ENCODE results near the gene INPP5A.
"Not testable (repeated sequence)": the region's sequence is repeated elsewhere in the genome, so short reads cannot be mapped to it uniquely, and the experiment has no call there.

Gene INPP5A

DNA sequence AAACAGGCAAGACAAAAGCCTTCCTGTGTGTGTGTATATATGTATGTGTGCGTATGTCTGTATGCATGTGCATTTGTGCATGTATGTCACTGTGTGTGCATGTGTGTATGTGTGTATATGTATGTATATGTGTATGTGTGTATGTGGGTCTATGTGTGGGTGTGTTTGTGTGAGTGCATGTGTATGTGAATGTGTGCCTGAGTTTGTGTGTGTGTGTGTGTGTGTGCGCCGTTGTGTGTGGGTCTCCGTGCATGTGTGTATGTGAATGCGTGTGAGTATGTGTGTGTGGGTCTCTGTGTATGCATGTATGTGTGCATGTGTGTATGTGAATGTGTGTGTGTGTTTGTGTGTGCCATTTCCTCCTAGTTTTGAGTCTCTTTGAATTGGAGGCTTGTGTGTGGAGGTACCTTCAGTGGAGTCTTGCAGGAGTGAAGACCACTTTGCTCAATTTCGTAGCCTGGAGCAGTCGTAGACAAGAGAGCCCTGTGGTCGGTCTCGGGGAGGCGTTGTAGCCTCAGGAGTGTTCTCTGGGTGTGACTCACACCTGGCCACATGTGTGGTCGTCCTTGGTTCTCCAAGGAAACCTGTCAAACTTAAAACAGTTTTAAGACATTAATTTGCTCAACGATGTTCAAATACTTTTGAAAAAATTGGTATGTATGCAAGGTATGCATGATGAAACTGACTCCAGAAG is 28.1 kb downstream of the INPP5A start:
- DNase-seq: no peak

DNA sequence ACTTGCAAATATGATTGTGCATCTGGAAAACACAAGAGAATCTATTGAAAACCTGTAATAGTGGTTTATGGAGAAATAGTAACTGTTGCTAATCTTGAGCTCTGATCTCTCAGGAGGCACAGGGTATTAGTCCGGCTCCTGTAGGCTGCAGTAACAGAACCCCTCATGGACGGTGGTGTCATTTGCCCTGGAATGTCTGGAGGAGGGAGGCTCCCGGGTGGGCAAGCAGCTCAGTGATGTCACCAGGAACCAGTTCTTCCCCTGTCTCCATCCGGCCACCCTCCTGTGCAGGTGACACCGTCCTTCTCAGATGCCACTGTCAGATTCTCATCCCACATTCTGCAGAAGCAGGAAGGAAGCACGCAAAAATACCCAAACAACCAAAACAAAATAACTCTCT is 29.3 kb downstream of the INPP5A start:
- no peak for DNase-seq

DNA sequence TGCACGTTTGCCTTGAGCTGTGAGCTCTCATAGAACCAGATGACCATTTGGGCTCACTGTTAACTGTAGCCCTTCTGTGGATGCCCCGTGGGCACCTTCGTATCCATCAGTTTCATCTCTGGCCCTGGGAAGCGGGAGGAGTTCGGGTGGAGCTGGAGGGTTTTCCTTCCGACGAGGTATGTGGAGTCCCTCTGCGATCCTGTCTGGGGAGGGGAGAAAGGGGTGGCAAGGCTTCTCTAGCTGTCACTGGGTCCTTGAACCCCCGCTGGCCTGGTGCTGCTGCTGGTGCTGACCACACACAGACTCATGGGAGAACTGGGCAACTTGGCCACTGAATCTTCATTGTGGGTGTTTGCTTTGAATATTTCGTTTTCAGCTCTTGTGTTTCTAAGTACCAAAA is 32.7 kb downstream of the INPP5A start:
- DNase-seq: no peak

DNA sequence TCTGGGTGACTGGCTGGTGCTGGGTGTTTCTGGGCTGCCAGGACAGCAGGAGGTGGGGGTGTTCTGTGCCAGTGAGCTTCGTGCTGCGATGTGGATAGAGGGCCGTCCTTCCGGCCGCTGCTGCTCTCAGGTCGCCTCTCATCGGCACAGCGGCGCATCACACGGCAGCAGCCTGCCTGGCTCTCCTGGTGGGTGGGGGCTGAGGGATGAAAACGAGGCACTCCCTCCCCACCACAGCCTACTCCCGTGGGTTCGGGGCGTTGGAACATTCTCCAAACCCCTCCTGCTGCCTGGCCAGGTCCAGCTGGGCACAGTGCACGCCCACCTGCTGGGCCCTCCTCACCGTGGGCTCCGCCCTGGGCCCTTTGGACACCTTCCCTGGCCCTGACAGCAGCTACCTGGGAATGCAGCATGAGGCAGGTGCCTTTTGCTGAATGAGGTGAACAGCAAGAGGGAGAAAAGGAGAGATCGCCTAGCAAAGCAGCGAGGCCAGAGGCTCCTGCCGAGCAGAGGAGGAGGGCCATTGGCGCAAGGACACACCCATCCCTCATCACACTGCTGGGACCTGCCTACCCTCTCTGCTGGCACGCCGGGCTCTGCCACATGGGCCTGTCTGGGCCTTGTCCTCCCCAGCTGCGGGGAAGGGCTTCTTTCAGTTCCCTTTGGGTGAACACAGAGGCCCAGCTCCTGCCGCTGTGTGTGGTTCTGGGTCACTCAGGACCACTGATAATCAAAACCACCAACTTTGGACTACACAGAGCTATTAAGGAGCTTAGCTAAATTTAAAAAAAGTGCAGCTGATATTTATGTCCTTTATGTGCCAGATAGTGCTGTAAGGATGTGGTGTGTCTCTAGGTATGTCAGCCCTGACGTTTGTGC is 33.4 kb downstream of the INPP5A start:
- peak; percentile 17 for DNase-seq

DNA sequence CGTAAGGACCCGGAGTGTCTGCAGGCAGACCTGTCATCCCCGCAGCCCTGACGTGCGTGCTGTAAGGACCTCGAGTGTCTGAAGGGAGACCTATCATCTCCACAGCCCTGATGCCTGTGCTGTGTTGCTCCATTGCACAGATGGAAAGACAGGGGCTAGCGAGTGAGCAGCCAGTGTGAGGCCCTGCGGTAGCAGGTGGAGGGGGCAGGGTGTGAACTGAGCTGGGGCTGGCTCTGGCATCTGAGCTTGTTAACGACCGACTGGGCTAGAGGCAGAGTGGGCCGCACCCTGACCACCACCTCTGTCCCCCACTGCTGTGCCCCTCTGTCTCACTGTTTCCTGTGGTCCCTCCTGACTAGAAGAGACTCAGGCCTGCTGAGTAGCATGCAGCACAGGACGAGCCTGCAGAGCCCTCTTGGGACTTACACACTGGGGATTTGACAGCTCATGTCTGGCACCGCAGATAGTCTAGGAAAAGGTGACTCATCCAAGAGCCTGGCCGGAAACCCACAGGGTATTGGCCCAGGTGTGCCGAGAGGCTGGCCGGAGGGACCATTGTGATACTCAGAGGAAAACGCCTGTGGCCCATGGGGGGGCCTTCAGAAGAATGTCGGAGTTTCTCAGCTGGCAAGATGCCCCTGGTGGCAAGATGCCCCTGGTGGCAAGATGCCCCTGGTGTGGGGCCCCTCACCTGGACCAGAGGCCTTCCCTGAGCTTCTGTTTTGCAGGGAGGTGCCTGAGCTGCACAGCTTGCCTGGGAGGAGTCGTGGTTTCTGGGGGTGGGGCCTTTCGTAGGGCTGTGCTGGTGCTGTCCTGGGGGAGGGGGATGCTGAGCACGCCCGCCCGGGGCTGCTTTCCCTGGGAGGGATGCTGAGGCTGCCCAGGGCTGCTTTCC is 34.3 kb downstream of the INPP5A start:
- peak; percentile 75 for DNase-seq

DNA sequence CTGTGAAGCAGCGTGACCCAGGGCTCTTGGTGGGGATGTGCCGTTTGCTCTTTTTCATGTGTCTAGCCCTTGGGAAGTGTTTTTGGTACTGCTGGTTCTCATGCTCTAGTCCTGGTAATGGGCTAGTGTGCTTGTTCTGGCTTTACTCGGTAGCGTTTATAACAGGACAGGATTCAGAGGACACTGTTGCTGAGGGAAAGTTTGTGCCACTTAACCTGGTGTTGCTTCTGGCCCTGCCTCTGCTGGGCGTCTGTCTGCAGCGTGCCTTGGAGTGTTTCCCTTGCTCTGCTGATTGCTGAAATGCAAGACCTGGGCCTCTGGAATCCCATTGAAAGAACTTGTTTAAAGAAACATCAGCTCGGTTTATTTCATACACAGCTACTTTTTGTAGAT is 35.0 kb downstream of the INPP5A start:
- no peak for DNase-seq

DNA sequence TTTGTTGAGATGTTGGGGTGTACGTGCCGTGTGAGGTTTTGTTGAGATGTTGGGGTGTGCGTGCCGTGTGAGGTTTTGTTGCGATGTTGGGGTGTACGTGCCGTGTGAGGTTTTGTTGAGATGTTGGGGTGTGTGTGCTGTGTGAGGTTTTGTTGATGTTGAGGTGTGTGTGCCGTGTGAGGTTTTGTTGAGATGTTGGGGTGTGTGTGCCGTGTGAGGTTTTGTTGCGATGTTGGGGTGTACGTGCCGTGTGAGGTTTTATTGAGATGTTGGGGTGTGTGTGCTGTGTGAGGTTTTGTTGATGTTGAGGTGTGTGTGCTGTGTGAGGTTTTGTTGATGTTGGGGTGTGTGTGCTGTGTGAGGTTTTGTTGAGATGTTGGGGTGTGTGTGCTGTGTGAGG is 35.4 kb downstream of the INPP5A start:
- DNase-seq: not testable (repeated sequence)

DNA sequence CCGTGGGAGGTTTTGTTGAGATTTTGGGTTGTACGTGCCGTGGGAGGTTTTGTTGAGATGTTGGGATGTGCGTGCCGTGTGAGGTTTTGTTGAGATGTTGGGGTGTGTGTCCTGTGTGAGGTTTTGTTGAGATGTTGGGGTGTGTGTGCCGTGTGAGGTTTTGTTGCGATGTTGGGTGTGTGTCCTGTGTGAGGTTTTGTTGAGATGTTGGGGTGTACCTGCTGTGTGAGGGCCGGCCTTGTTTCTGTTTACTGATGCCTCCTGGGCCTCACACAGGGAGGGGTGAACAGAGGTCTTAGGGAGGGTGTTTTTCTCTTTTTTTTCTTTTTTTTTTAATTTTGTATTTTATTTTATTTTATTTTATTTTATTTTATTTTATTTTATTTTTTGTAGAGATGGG is 36.7 kb downstream of the INPP5A start:
- no peak for DNase-seq

DNA sequence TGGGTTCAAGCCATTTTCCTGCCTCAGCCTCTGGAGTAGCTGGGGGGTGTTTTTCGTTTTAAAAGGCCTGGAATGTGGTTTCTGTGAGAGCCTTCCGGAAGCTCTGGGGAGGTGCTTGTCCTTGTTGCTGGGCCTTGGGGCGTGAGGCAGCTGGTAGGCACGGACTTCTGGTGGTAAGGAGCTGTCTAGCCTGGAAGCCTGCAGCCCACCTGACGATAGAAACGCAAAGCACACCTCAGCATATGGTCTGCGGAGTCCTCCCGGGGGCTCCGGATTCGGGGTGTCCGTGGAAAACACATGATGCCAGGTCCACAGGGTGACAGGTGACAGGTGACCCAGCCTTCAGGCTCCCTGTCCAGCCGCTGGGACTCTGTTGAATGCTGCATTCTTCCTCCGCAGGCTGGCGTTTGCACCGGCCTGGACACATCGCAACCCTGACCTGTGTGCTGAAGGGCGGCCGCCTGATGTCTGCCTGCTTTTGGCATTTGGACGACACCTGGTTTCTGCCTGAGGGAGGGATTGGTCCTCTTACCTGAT is 37.3 kb downstream of the INPP5A start:
- DNase-seq: no peak

DNA sequence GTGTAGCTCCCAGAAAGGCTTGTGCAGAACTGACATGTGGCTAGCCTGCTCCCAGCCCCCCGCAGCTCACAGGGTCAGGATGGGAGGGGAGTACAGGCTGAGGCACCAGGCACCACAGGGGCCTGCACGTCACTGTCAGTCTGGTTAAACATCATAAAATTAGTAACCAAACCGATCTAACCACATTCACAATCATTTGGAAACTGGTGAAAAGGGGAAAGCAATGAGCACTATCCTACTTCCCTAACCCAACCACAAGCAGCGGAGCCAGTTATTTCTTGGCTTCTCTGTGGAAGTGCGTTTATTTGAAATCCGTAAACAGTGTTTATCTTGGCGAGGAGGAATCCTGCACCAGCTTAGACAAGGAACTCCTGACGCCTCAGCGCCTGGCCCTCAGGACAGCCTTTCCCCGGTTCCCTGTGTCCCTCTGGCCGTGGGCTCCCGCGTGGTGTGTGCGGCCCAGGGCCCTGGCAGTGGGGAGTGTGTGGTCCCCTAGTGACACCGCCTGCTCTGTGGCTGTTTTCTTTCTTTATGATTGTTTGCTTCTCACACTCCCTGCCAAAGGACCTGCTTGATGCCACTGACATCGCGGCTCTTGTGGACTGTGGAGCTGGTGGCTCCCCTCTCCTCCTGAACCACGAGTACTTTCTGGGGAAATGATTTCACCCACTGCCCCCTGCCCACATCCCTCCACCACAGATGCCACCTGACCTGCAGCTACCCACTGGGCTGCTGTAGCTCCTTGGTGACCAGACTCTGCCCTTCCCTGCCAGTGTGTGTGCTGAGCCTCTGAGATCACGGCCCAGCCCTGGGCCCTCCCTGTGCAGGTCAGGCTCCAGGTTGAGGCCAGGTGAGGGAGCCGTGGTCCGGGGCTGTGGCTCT is 38.0 kb downstream of the INPP5A start:
- DNase-seq: peak; percentile 42

DNA sequence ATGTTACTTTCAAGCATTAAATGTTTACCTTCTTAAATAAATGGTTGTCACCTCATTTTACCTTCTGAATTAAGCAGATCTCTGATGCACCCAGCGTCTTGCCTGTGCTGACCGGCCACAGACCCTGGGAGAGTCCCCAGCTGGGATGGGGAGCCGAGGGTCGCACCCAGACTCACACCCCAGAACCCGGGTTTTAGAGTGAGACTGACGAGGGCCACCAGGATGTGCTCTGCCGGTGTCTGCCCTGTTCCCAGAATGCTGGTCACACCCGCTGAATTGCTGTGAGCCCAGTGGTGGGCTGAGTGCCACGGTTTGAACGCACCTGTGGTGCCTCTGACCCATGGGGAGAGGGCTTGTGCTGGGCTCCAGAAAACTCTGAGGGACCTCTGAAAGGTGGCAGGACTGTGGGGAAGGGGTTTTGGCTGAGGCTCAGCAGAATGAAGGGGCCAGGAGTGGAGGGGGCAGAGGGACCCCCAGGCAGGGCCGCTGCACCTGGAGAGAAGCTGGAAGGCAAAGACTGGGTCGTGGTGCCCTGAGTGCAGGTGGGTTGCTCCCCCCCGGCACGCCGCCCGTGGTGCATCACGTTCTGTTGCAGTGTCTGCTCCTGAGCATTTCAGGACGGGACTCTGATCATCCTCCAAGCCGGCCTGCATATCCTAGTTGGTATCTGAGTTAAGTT is 39.2 kb downstream of the INPP5A start:
- no peak for DNase-seq

DNA sequence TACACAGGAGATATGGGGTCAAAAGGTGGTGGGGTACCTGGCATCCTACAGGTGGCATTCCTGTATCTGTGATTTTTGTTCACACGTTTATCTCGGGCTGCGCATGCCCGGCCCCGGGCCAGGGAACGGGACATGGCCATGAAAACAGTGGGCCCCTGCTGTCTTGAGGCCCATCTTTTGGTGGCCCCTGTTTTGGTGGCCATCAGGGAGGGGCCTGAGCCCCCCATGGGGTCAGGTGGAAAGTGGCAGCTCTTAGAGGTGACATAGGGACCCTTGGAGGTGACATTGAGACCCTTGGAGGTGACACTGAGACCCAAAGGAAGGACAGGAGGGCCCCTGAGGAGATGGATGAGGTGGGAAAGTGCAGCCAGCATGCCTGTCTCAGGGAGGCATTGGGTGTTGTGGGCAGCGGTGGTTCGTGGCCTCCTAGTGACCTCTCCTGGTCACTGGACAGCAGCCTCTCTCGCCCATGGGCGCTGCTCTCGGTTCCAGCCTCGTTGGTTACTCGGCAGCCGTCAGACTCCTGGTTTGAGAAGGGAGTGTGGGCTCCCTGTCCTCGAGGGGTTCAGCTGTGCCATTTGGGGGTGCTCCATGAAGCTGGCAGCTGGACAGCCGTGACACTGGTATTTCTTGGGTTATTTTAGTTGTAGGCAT is 39.9 kb downstream of the INPP5A start:
- DNase-seq: no peak

DNA sequence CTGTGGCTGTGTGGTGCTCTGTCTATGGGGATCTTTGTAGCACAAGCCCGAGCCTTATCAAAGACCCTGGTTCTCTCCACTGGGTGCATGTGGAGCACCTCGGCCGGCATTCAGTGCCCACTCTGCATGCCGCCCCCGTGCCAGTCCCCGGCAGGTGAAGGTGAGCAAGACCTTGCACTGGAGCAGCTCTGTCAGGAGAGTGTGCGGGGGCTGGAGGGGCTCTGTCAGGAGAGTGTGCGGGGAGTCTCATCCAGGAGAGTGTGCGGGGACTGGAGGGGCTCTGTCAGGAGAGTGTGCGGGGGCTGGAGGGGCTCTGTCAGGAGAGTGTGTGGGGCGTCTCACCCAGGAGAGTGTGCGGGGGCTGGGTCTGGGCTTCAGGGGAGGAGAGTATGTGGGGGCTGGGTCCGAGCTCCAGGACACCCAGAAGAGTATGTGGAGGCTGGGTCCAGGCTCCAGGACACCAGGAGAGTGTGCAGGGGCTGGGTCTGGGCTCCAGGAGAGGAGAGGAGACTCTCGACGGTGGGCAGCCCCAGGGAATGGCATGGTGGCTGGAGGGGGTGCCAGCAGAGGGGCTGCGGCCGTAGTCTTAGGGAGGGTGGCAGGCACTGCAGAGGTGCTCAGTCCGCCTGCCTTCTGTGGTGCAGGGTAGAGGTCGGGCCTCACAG is 40.8 kb downstream of the INPP5A start:
- no peak for DNase-seq

DNA sequence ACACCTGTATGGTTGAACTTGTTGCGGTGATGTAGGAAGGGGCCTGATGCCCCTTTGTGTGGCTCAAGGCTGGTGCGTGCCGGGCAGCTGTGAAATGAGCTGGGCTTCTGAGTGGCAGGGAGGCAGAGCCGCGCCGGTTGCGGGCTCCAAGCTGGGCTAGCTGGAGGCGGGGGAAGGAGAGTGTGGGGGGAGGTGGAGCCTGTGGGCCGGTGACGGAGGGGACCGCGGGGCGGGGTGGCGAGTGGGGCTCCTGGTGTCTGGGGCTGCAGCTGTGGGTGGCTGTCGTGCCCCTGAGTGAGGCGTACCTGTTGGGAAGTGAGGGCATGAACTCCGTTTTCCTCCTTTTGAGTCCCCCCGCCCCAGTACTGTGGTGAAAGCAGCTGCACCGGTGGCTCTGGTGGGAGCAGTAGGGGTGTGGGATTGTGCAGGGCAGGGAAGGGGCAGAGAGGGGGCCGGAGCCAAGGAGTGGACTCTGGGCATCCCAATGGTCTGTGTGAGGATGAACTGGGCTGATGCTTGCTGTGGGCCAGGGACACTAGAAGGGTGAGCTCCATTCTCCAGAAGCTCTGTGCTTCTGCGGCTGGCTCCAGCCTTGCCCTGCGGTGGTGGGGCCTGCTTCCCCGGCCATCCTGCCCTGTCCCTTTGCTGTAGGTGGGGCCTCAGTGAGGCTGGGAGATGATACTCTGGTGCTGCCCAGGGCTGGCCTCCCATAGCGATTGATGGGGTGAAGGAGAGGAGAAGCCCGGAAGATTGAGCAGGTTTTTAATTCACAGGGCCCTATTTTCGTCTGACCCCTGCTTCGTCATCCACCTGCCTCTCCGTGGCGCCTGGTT is 41.7 kb downstream of the INPP5A start:
- no peak for DNase-seq

DNA sequence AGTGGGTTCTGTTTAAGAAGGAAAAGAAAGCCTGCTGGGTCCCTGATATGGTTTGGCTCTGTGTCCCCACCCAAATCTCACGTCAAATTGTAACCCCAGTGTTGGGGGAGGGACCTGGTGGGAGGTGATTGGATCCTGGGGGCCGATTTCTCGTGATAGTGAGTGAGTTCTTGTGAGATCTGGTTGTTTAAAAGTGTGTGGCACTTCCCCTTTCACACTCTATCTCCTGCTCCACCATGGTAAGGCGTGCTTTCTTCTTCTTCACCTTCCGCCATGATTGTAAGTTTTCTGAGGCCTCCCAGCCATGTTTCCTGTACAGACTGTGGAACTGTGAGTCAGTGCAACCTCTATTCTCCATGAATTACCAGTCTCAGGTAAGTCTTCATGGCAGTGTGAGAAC is 42.6 kb downstream of the INPP5A start:
- peak; percentile 29 for DNase-seq

DNA sequence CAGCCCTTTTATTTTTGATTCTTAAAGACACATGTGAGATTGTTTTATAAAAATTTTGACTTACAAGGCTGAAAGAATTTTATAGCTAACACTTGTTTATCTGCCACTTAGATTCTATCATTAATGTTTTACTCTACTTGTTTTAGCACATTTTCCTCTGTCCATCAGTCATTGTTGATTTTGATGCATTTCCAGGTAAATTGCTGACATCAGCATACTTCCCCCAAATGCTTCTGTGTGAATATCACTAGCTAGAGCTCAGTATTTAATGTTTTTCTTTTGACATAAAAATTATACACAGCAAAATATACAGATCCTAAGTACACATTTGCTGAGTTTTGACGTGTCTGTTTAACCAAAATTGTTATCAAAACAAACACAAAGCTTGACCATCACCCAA is 43.0 kb downstream of the INPP5A start:
- DNase-seq: no peak

DNA sequence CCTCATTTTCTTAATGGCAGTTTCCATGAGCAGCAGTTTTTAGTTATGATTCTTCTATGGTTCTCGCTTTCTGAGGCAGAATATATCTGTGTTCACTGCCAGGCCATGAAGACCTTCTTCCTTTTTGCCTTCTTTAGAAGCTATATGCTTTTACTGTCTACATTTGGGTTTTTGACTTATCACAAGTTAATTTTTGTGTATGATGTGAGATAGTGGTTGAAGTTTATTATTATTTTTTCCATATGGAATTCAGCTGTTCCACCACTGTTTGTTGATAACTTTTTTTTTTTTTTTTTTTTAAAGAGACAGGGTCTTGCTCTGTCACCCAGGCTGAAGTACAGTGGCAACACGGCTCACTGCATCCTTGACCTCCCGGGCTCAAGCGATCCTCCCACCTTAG is 44.5 kb downstream of the INPP5A start:
- DNase-seq: no peak

DNA sequence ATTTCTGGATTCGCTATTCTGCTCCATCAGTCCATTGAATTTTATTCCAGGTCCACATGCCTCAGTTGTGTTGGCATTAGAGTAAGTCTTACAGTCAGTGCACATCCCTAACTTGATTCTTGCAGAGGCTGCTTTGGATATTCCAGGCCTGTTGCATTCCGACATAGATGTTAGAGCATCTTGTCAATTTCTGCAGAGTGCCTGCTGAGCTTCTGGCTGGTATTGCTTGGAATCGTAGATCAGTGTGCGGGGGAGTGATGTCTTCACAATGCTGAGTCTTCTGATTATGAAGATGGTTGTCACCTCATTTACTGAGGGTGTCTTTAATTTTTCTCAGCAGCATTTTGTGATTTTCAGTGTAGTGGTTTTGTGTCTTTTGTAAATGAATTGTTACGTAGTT is 45.2 kb downstream of the INPP5A start:
- DNase-seq: no peak

DNA sequence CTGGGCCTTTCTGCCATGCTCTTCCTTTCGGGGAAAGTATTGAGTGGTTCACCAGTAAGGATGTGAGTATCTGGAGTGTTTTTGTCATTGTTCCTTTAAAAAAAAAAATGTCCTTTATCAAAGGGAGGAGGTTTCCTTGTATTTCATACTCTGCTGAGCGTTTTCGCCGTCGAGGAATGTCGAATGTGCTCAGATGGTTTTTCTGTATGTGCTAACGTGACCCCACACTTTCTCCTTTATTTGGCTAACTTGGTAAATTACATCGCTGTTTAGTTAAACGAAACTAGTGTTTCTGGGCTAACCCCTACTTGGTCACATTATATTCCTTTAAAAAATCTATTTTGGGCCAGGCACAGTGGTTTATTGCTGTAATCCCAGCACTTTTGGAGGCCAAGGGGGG is 45.9 kb downstream of the INPP5A start:
- DNase-seq: no peak
